HEK293 (cell line): ENCODE results near the gene UBE2G1.

Source experiments
- YY1 ChIP-seq: fragments of 450-650 bp; formaldehyde crosslinking; IDR thresholded peaks from 2 replicates; pipeline ENCODE4 v1.5.1; 2018; ENCODE audit warnings: missing biosample characterization, missing genetic modification characterization
- ZNF335 ChIP-seq: fragments of 450-650 bp; formaldehyde crosslinking; conservative IDR thresholded peaks from 2 replicates; pipeline ENCODE4 v1.5.1; 2016; ENCODE audit warnings: missing biosample characterization, missing genetic modification characterization
- ZSCAN16 ChIP-seq: fragments of 450-650 bp; formaldehyde crosslinking; IDR thresholded peaks from 2 replicates; pipeline ENCODE4 v1.5.1; 2016; ENCODE audit warnings: missing biosample characterization, missing genetic modification characterization
- TF ChIP-seq, protein P1 (sequence below): fragments of 450-650 bp; formaldehyde crosslinking; IDR thresholded peaks from 2 replicates; pipeline ENCODE4 v1.5.1; 2016; ENCODE audit warnings: missing biosample characterization, missing genetic modification characterization

DNA sequence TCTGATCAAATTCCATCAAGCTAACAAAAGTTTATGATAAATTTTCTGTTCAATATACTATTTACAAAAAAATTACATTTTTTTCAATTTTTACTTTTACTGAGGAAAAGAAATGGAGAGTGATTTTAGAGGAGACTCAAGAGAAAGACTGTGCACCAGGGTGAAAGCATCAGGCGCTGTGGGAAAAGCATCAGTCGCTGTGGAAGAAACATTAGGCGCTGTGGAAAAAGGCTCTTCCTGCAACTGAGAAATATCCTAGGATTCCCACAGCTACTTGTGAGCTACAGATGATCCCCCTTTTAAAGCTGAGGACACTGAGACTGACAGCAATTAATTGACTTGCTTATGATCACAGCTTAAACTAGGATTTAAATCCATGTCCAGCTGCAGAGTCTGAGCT, 107.6 kb downstream of the UBE2G1 start:
- no peak for TF ChIP-seq YY1 (tag by site-specific recombination)
- TF ChIP-seq ZNF335 (tag by site-specific recombination) = no peak
- no peak for TF ChIP-seq ZSCAN16
- TF ChIP-seq, protein P1, sequence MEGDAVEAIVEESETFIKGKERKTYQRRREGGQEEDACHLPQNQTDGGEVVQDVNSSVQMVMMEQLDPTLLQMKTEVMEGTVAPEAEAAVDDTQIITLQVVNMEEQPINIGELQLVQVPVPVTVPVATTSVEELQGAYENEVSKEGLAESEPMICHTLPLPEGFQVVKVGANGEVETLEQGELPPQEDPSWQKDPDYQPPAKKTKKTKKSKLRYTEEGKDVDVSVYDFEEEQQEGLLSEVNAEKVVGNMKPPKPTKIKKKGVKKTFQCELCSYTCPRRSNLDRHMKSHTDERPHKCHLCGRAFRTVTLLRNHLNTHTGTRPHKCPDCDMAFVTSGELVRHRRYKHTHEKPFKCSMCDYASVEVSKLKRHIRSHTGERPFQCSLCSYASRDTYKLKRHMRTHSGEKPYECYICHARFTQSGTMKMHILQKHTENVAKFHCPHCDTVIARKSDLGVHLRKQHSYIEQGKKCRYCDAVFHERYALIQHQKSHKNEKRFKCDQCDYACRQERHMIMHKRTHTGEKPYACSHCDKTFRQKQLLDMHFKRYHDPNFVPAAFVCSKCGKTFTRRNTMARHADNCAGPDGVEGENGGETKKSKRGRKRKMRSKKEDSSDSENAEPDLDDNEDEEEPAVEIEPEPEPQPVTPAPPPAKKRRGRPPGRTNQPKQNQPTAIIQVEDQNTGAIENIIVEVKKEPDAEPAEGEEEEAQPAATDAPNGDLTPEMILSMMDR (tag by site-specific recombination) = no peak
